GM12873 (cell line): Measurements from ENCODE around the gene SYNJ2.

Experiments used
- CTCF ChIP-seq: IDR thresholded peaks from 2 replicates; pipeline ENCODE4 v1.5.1; 2012; ENCODE audit warnings: low read depth, mild to moderate bottlenecking, moderate library complexity, low read length, control low read depth; ENCODE audit not compliant: insufficient read depth; ENCODE audit errors: missing control alignments

The SYNJ2 gene

GRCh38 chr6:158067436-158068015 is 85.9 kb downstream of the SYNJ2 start:
- no peak for TF ChIP-seq CTCF

- no peak for TF ChIP-seq CTCF
Observed at GRCh38 chr6:158068156-158068892, 86.7 kb downstream of the SYNJ2 start.

- TF ChIP-seq CTCF = no peak
Observed at GRCh38 chr6:158068893-158069799, 87.5 kb downstream of the SYNJ2 start.

- TF ChIP-seq CTCF = no peak
Observed at GRCh38 chr6:158069800-158070195, 88.1 kb downstream of the SYNJ2 start.

GRCh38 chr6:158070513-158070912 is 88.8 kb downstream of the SYNJ2 start:
- no peak for TF ChIP-seq CTCF

- TF ChIP-seq CTCF = no peak
Observed at GRCh38 chr6:158071121-158072082, 89.7 kb downstream of the SYNJ2 start.
